Liver (tissue), 9 donors: ENCODE results near the gene CCL2. TPM values are rescaled to one million over a fixed set of nuclear protein-coding genes. Genes with fewer than 3 reads are reported as not detected.

ENCODE experiments used
- DNase-seq: peaks from one replicate; pipeline ENCODE4 v3.0.0-alpha.2; 2017; ENCODE audit warnings: low spot score
- H3K27ac ChIP-seq, 2 donors: one replicate each; pipeline ENCODE4 v1.7.0; 2013; ENCODE audit warnings: inconsistent platforms in 2 of 2, low read length in 2 of 2, control low read depth in 1 of 2, low read depth in 1 of 2, mild to moderate bottlenecking in 1 of 2
- H3K27me3 ChIP-seq, 4 donors: one replicate each; pipeline versions ENCODE4 v1.6.1 to v1.7.0; 2013; ENCODE audit warnings: low read length in 3 of 4, inconsistent platforms in 1 of 4, mild to moderate bottlenecking in 1 of 4, moderate library complexity in 1 of 4; ENCODE audit not compliant: control insufficient read depth in 4 of 4, insufficient read depth in 4 of 4
- H3K36me3 ChIP-seq, 4 donors: one replicate each; pipeline versions ENCODE4 v1.6.1 to v1.7.0; 2013; ENCODE audit warnings: low read length in 3 of 4, mild to moderate bottlenecking in 3 of 4, low read depth in 1 of 4, moderate library complexity in 1 of 4; ENCODE audit not compliant: control insufficient read depth in 4 of 4, insufficient read depth in 3 of 4
- H3K4me1 ChIP-seq, 4 donors: one replicate each; pipeline versions ENCODE4 v1.6.1 to v1.7.0; 2013; ENCODE audit warnings: low read length in 3 of 4, mild to moderate bottlenecking in 3 of 4, moderate library complexity in 1 of 4; ENCODE audit not compliant: control insufficient read depth in 4 of 4, insufficient read depth in 4 of 4
- H3K4me3 ChIP-seq, 3 donors: one replicate each; pipeline versions ENCODE4 v1.6.1 to v1.7.0; 2013; ENCODE audit warnings: low read length in 3 of 3, control low read depth in 1 of 3, low read depth in 1 of 3, mild to moderate bottlenecking in 1 of 3
- H3K9ac ChIP-seq, 2 donors: one replicate each; pipeline ENCODE4 v1.7.0; 2013; ENCODE audit warnings: low read length in 2 of 2, mild to moderate bottlenecking in 2 of 2, moderate library complexity in 2 of 2, control low read depth in 1 of 2, low read depth in 1 of 2
- H3K9me3 ChIP-seq, 4 donors: one replicate each; pipeline versions ENCODE4 v1.6.1 to v1.7.0; 2013; ENCODE audit warnings: low read length in 3 of 4; ENCODE audit not compliant: control insufficient read depth in 4 of 4
- FOXA1 ChIP-seq: IDR thresholded peaks from 2 replicates; pipeline ENCODE4 v1.6.1; 2016; ENCODE audit warnings: antibody characterized with exemption
- FOXA2 ChIP-seq: IDR thresholded peaks from 2 replicates; pipeline ENCODE4 v1.6.1; 2016; ENCODE audit warnings: antibody characterized with exemption
- HNF4G ChIP-seq: IDR thresholded peaks from 2 replicates; pipeline ENCODE4 v1.6.1; 2016; ENCODE audit warnings: antibody characterized with exemption
- JUND ChIP-seq, 2 donors: IDR thresholded peaks; 2 replicates each; pipeline ENCODE4 v1.6.1; 2016; ENCODE audit warnings: antibody characterized with exemption in 2 of 2
- MAX ChIP-seq: IDR thresholded peaks from 2 replicates; pipeline ENCODE4 v1.6.1; 2016; ENCODE audit warnings: antibody characterized with exemption
- NR2F2 ChIP-seq: IDR thresholded peaks from 2 replicates; pipeline ENCODE4 v1.6.1; 2016; ENCODE audit warnings: antibody characterized with exemption
- RAD21 ChIP-seq, 2 donors: IDR thresholded peaks; 2 replicates each; pipeline ENCODE4 v1.6.1; 2016; ENCODE audit warnings: antibody characterized with exemption in 2 of 2, mild to moderate bottlenecking in 2 of 2
- RXRA ChIP-seq, 2 donors: IDR thresholded peaks; 2 replicates each; pipeline ENCODE4 v1.6.1; 2017 to 2018; ENCODE audit warnings: antibody characterized with exemption in 2 of 2, mild to moderate bottlenecking in 1 of 2
- SP1 ChIP-seq: IDR thresholded peaks from 2 replicates; pipeline ENCODE4 v1.6.1; 2018; ENCODE audit warnings: antibody characterized with exemption, mild to moderate bottlenecking
- TAF1 ChIP-seq: conservative IDR thresholded peaks from 2 replicates; pipeline ENCODE4 v1.6.1; 2016; ENCODE audit warnings: antibody characterized with exemption, mild to moderate bottlenecking
- YY1 ChIP-seq: IDR thresholded peaks from 2 replicates; pipeline ENCODE4 v1.6.1; 2016; ENCODE audit warnings: antibody characterized with exemption, mild to moderate bottlenecking
- ZBTB33 ChIP-seq: IDR thresholded peaks from 2 replicates; pipeline ENCODE4 v1.6.1; 2016; ENCODE audit warnings: antibody characterized with exemption
- WGBS: extraction: QIAGEN DNeasy Blood & Tissue Kit; methylation state at CpG from one replicate; pipeline ENCODE4 v1.1.7; 2013; 5-methylcytosine and 5-hydroxymethylcytosine counted together
- polyA plus RNA-seq, 2 donors: library from polyadenylated mRNA; stranded (reverse) in 1 of 2; unstranded in 1 of 2; fragments of 200-250 nt in 1 of 2; fragments of >200 nt in 1 of 2; fragmentation: Nextera tagmentation in 1 of 2; extraction: Ambion mirVana in 1 of 2; gene quantifications; one replicate each; pipeline versions ENCODE4 v1.2.1 to v1.2.3, GENCODE V29; 2013 to 2015
- total RNA-seq, 2 donors: library from RNA; depleted of rRNA; stranded (reverse); fragments of >200 nt; gene quantifications; one replicate each; pipeline ENCODE4 v1.2.3, GENCODE V29; 2014
- TF ChIP-seq, protein P1 (sequence below): fragments of 150-350 bp; IDR thresholded peaks from 2 replicates; pipeline ENCODE4 v1.5.1; 2017; ENCODE audit warnings: improper control_type of control experiment, low read depth, low read length; ENCODE audit not compliant: missing input control
- TF ChIP-seq, protein P2 (sequence below): IDR thresholded peaks from 2 replicates; pipeline ENCODE4 v1.6.1; 2016; ENCODE audit warnings: antibody characterized with exemption, mild to moderate bottlenecking
- TF ChIP-seq, protein P3 (sequence below): IDR thresholded peaks from 2 replicates; pipeline ENCODE4 v1.6.1; 2016; ENCODE audit warnings: antibody characterized with exemption
- donor health status: healthy.
- donor health status: healthy.
- donor health status: healthy.
- donor health status: healthy.
- donor health status: healthy.

The CCL2 gene
- total and polyA plus RNA-seq, 4 donors: 3.5 to 8.9 (median 5.4) TPM

- 49% methylated on average over 2 of the region's 2 CpGs for WGBS
- TF ChIP-seq RXRA (IDR thresholded peaks at IDR 0.05) (no peak), YY1 (no peak), FOXA2 (no peak), ZBTB33 (no peak), RAD21 (IDR thresholded peaks at IDR 0.05) (no peak), HNF4G (no peak), SP1 (no peak)
- TF ChIP-seq, protein P1, sequence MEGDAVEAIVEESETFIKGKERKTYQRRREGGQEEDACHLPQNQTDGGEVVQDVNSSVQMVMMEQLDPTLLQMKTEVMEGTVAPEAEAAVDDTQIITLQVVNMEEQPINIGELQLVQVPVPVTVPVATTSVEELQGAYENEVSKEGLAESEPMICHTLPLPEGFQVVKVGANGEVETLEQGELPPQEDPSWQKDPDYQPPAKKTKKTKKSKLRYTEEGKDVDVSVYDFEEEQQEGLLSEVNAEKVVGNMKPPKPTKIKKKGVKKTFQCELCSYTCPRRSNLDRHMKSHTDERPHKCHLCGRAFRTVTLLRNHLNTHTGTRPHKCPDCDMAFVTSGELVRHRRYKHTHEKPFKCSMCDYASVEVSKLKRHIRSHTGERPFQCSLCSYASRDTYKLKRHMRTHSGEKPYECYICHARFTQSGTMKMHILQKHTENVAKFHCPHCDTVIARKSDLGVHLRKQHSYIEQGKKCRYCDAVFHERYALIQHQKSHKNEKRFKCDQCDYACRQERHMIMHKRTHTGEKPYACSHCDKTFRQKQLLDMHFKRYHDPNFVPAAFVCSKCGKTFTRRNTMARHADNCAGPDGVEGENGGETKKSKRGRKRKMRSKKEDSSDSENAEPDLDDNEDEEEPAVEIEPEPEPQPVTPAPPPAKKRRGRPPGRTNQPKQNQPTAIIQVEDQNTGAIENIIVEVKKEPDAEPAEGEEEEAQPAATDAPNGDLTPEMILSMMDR: no peak
- TF ChIP-seq, protein P2, sequence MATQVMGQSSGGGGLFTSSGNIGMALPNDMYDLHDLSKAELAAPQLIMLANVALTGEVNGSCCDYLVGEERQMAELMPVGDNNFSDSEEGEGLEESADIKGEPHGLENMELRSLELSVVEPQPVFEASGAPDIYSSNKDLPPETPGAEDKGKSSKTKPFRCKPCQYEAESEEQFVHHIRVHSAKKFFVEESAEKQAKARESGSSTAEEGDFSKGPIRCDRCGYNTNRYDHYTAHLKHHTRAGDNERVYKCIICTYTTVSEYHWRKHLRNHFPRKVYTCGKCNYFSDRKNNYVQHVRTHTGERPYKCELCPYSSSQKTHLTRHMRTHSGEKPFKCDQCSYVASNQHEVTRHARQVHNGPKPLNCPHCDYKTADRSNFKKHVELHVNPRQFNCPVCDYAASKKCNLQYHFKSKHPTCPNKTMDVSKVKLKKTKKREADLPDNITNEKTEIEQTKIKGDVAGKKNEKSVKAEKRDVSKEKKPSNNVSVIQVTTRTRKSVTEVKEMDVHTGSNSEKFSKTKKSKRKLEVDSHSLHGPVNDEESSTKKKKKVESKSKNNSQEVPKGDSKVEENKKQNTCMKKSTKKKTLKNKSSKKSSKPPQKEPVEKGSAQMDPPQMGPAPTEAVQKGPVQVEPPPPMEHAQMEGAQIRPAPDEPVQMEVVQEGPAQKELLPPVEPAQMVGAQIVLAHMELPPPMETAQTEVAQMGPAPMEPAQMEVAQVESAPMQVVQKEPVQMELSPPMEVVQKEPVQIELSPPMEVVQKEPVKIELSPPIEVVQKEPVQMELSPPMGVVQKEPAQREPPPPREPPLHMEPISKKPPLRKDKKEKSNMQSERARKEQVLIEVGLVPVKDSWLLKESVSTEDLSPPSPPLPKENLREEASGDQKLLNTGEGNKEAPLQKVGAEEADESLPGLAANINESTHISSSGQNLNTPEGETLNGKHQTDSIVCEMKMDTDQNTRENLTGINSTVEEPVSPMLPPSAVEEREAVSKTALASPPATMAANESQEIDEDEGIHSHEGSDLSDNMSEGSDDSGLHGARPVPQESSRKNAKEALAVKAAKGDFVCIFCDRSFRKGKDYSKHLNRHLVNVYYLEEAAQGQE: no peak
These were observed 32.8 kb downstream of the CCL2 start for GRCh38 chr17:34287875-34288274.

DNA sequence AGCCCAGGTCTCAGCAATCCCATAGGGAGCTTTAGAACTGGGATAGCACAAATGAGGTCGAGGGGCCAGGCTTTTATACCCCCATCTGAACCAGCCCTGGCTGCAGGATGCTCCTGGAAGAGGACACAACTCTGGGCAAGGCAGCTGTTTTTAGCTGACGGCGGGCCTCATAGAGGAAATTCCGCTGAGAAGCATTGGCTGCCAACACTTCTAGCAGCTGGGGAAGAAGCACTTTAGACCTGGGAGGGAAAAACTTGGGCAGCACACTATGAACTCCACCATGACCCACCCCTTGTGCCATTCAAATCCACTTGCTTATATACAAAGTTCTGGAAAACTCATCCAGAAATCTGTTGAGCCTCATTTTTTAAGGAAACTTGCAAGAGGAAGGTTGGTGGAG is 35.5 kb downstream of the CCL2 start:
- H3K4me3 ChIP-seq: no peak overlapping the region
- peaks cover 0 to 2% (median 0%) of the 10 kb centered on the region in 4 donors for H3K27me3 ChIP-seq
- no peak for TF ChIP-seq FOXA1
- TF ChIP-seq NR2F2: no peak
- TF ChIP-seq JUND (IDR thresholded peaks at IDR 0.05): no peak
- TF ChIP-seq SP1: no peak
- TF ChIP-seq, protein P3, sequence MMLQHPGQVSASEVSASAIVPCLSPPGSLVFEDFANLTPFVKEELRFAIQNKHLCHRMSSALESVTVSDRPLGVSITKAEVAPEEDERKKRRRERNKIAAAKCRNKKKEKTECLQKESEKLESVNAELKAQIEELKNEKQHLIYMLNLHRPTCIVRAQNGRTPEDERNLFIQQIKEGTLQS: no peak
- TF ChIP-seq TAF1: no peak
- no peak for TF ChIP-seq MAX
- no peak for TF ChIP-seq FOXA2
- no peaks in the 10 kb centered on the region for H3K4me1 ChIP-seq
- no peaks in the 10 kb centered on the region for H3K36me3 ChIP-seq
- WGBS: 66% methylated on average over 4 of the region's 4 CpGs
- no peaks in the 10 kb centered on the region for H3K9me3 ChIP-seq
- H3K27ac ChIP-seq: no peak overlapping the region
- DNase-seq: no peak
- H3K9ac ChIP-seq: no peak overlapping the region

More at GRCh38 chr17:34287875-34288274, 32.8 kb downstream of the CCL2 start:
- DNase-seq: no peak
- no peak overlapping the region for H3K9ac ChIP-seq
- H3K27me3 ChIP-seq: peaks cover 0 to 2% (median 0%) of the 10 kb centered on the region in 4 donors
- H3K4me3 ChIP-seq: no peak overlapping the region
- H3K27ac ChIP-seq: no peak overlapping the region
- no peaks in the 10 kb centered on the region for H3K9me3 ChIP-seq
- H3K36me3 ChIP-seq: no peaks in the 10 kb centered on the region
- H3K4me1 ChIP-seq: no peaks in the 10 kb centered on the region
